Measurements from ENCODE around the gene DCAF10. TPM values are rescaled to one million over a fixed set of nuclear protein-coding genes. Genes with fewer than 3 reads are reported as not detected.
"Not testable (repeated sequence)": the region's sequence is repeated elsewhere in the genome, so short reads cannot be mapped to it uniquely, and the experiment has no call there.

The DCAF10 gene
- total RNA-seq, 2 experiments from 2014 or later: 7.2 to 7.5 TPM

DNA sequence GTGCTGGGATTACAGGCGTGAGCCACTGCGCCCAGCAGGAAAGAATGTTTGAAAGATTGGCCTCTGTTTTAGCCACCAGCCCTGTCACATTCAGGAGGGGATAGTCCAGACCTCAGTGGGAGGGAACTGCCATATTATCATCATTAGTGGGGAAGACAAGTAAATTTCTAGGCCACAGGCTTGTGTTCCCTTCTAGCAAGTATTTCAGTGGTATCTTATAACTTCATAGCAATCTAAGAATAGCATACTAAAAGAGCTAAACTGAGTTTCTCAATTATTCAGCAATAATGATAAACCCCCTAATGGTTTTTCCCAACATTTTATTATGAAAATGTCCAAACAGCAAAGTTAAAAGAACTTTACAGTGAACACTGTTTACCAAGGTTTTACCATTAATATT, 73.4 kb downstream of the DCAF10 start:
- no peaks in the 10 kb centered on the region for H3K4me1 ChIP-seq (ENCODE audit: insufficient read depth, low read length)
- Mint-ChIP-seq H3K27me3 (no peaks in the 10 kb centered on the region), H3K9me3 (no peaks in the 10 kb centered on the region), H3K4me3 (no peak overlapping the region), H3K4me1 (ENCODE audit: low read depth) (no peaks in the 10 kb centered on the region), H3K27ac (no peak overlapping the region), H3K36me3 (ENCODE audit: low read depth) (peaks cover 15% of the 10 kb centered on the region)
- DNase-seq (no peak), ATAC-seq (ENCODE audit: poor library complexity) (no peak)
- ChIA-PET CTCF (no interaction called here), POLR2A (no interaction called here)
- no peak overlapping the region for H3K27ac ChIP-seq (ENCODE audit: low read depth in 1 of 2, low read length in 2 of 2)
- intact Hi-C loops (cut with DNase I, micrococcal nuclease): loop anchor here in 1 of 2 experiments (10.0 kb wide), 1 partner anchor 61 kb away; no protein-coding TSS in a partner anchor
- no peak for TF ChIP-seq CTCF (IDR thresholded peaks at IDR 0.05)
- H3K9me3 ChIP-seq (ENCODE audit: control insufficient read depth in 1 of 2, insufficient read depth in 1 of 2, low read length in 2 of 2): no peaks in the 10 kb centered on the region
- H3K27me3 ChIP-seq (ENCODE audit: control insufficient read depth in 1 of 2, insufficient read depth in 2 of 2, low read length in 2 of 2): no peaks in the 10 kb centered on the region
- no peak overlapping the region for H3K4me3 ChIP-seq (ENCODE audit: low read length)
- no peaks in the 10 kb centered on the region for H3K36me3 ChIP-seq (ENCODE audit: insufficient read depth, low read length)

GRCh38 chr9:37876376-37876775, 75.8 kb downstream of the DCAF10 start:
- DNase-seq (no peak), ATAC-seq (ENCODE audit: poor library complexity) (no peak)
- no peak overlapping the region for H3K4me3 ChIP-seq (ENCODE audit: low read length)
- Mint-ChIP-seq H3K4me3 (no peak overlapping the region), H3K27ac (no peak overlapping the region), H3K9me3 (no peaks in the 10 kb centered on the region), H3K4me1 (ENCODE audit: low read depth) (no peaks in the 10 kb centered on the region), H3K36me3 (ENCODE audit: low read depth) (peaks cover 31% of the 10 kb centered on the region), H3K27me3 (no peaks in the 10 kb centered on the region)
- POLR2A ChIA-PET: no interaction called here
- H3K27me3 ChIP-seq (ENCODE audit: control insufficient read depth in 1 of 2, insufficient read depth in 2 of 2, low read length in 2 of 2): no peaks in the 10 kb centered on the region
- CTCF ChIA-PET: no interaction called here
- H3K9me3 ChIP-seq (ENCODE audit: control insufficient read depth in 1 of 2, insufficient read depth in 1 of 2, low read length in 2 of 2): no peaks in the 10 kb centered on the region
- H3K4me1 ChIP-seq (ENCODE audit: insufficient read depth, low read length): no peaks in the 10 kb centered on the region
- peaks cover 5% of the 10 kb centered on the region for H3K36me3 ChIP-seq (ENCODE audit: insufficient read depth, low read length)
- TF ChIP-seq CTCF (IDR thresholded peaks at IDR 0.05): no peak
- no peak overlapping the region for H3K27ac ChIP-seq (ENCODE audit: low read depth in 1 of 2, low read length in 2 of 2)
- intact Hi-C loops (cut with DNase I, micrococcal nuclease): loop anchor here in 1 of 2 experiments (10.0 kb wide), 1 partner anchor 58 kb away; no protein-coding TSS in a partner anchor

- Mint-ChIP-seq H3K36me3 (ENCODE audit: low read depth) (peaks cover 40% of the 10 kb centered on the region), H3K27ac (no peak overlapping the region), H3K9me3 (no peaks in the 10 kb centered on the region), H3K27me3 (no peaks in the 10 kb centered on the region), H3K4me3 (no peak overlapping the region), H3K4me1 (ENCODE audit: low read depth) (no peaks in the 10 kb centered on the region)
- no peak for DNase-seq
- intact Hi-C loops (cut with DNase I, micrococcal nuclease): loop anchor here in 1 of 2 experiments (10.0 kb wide), 1 partner anchor 296 kb away; no protein-coding TSS in a partner anchor
- Histone ChIP-seq H3K27ac (ENCODE audit: low read depth in 1 of 2, low read length in 2 of 2) (no peak overlapping the region), H3K36me3 (ENCODE audit: insufficient read depth, low read length) (peaks cover 10% of the 10 kb centered on the region), H3K4me1 (ENCODE audit: insufficient read depth, low read length) (no peaks in the 10 kb centered on the region), H3K27me3 (ENCODE audit: control insufficient read depth in 1 of 2, insufficient read depth in 2 of 2, low read length in 2 of 2) (no peaks in the 10 kb centered on the region), H3K9me3 (ENCODE audit: control insufficient read depth in 1 of 2, insufficient read depth in 1 of 2, low read length in 2 of 2) (no peaks in the 10 kb centered on the region), H3K4me3 (ENCODE audit: low read length) (no peak overlapping the region)
- ChIA-PET CTCF (no interaction called here), POLR2A (no interaction called here)
- TF ChIP-seq CTCF (IDR thresholded peaks at IDR 0.05): no peak
- ATAC-seq (ENCODE audit: poor library complexity): no peak
Measured at GRCh38 chr9:37880916-37881479, 80.4 kb downstream of the DCAF10 start.

DNA sequence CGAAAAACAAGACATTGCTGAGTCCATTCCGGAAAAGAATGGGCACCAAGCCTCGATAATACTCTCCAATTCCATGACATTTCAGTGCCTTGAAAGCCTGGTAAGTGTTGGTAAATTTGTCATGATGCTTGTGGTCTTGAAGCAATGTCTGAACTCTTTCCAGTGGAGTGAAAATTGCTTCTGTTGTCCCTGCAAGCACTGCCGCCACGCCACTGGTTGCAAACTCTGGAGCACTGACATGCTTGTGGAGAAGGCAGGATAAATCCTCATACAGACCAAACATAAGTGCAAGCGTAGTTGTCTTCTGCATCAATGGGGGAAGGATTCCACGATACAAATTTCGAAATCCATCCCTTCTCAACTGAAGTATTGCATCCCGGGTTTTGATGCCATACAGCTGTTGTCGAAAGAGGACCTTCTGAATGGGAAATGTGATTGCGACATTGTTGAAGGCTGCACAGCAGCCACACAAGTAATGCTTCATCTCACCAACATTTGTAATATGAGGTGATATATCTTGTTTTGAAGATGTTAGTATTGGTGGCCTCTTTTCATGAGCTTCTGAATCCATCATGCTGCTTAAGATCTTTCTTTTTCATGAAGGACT, 87.5 kb downstream of the DCAF10 start:
- not testable (repeated sequence) for DNase-seq

More for the DNA sequence above, 87.5 kb downstream of the DCAF10 start:
- H3K4me1 ChIP-seq (ENCODE audit: insufficient read depth, low read length); H3K4me3 ChIP-seq (ENCODE audit: low read length); H3K4me1 Mint-ChIP-seq (ENCODE audit: low read depth); CTCF ChIA-PET; H3K9me3 ChIP-seq (ENCODE audit: control insufficient read depth in 1 of 2, insufficient read depth in 1 of 2, low read length in 2 of 2); H3K4me3 Mint-ChIP-seq; H3K27ac Mint-ChIP-seq; ATAC-seq (ENCODE audit: poor library complexity); H3K9me3 Mint-ChIP-seq; H3K27me3 Mint-ChIP-seq; H3K27ac ChIP-seq (ENCODE audit: low read depth in 1 of 2, low read length in 2 of 2); POLR2A ChIA-PET; H3K27me3 ChIP-seq (ENCODE audit: control insufficient read depth in 1 of 2, insufficient read depth in 2 of 2, low read length in 2 of 2): not testable (repeated sequence)
- peaks cover 59% of the 10 kb centered on the region for H3K36me3 Mint-ChIP-seq (ENCODE audit: low read depth)
- intact Hi-C loops (cut with DNase I, micrococcal nuclease): loop anchor here in 1 of 2 experiments (10.0 kb wide), 1 partner anchor 303 kb away; no protein-coding TSS in a partner anchor
- peaks cover 27% of the 10 kb centered on the region for H3K36me3 ChIP-seq (ENCODE audit: insufficient read depth, low read length)
